HG03565 (cell line): ENCODE measurements around the gene ALG1L2.
"Not testable (repeated sequence)": the region's sequence is repeated elsewhere in the genome, so short reads cannot be mapped to it uniquely, and the experiment has no call there.

Experiments
- ATAC-seq: cut with Tn5 transposase; IDR thresholded peaks from one replicate; pipeline ENCODE4 v1.9.1; 2021; ENCODE audit warnings: mild to moderate bottlenecking, moderate library complexity; ENCODE audit not compliant: unreplicated experiment

The ALG1L2 gene

GRCh38 chr3:130081351-130081881, at the start of gene ALG1L2:
Gene ALG1L2, plus strand, starts transcription at chr3:130081831. Its CDS starts 186 bp downstream, at chr3:130082017.
- no peak for ATAC-seq

GRCh38 chr3:130037126-130037815, 44.4 kb upstream of the ALG1L2 start:
- not testable (repeated sequence) for ATAC-seq

- not testable (repeated sequence) for ATAC-seq
Measured at GRCh38 chr3:130042736-130043135, 38.9 kb upstream of the ALG1L2 start.

- not testable (repeated sequence) for ATAC-seq
Measured at GRCh38 chr3:130043658-130044057, 38.0 kb upstream of the ALG1L2 start.

GRCh38 chr3:130044370-130044769, 37.3 kb upstream of the ALG1L2 start:
- no peak for ATAC-seq

- ATAC-seq, result no peak
Measured at GRCh38 chr3:130048726-130049125, 32.9 kb upstream of the ALG1L2 start.

- ATAC-seq, result not testable (repeated sequence)
Measured at GRCh38 chr3:130052366-130052765, 29.3 kb upstream of the ALG1L2 start.

GRCh38 chr3:130052965-130053364, 28.7 kb upstream of the ALG1L2 start:
- not testable (repeated sequence) for ATAC-seq

- not testable (repeated sequence) for ATAC-seq
Measured at GRCh38 chr3:130057536-130058266, 23.9 kb upstream of the ALG1L2 start.

GRCh38 chr3:130058267-130058657, 23.4 kb upstream of the ALG1L2 start:
- ATAC-seq, result not testable (repeated sequence)

- ATAC-seq, result not testable (repeated sequence)
Measured at GRCh38 chr3:130058716-130059115, 22.9 kb upstream of the ALG1L2 start.

- not testable (repeated sequence) for ATAC-seq
Measured at GRCh38 chr3:130059162-130059561, 22.5 kb upstream of the ALG1L2 start.

GRCh38 chr3:130073582-130073981, 8.0 kb upstream of the ALG1L2 start:
- ATAC-seq, result no peak

- ATAC-seq, result no peak
Measured at GRCh38 chr3:130077636-130078035, 4.0 kb upstream of the ALG1L2 start.

- ATAC-seq, result not testable (repeated sequence)
Measured at GRCh38 chr3:130083363-130084090, 1.9 kb downstream of the ALG1L2 start.

- ATAC-seq, result no peak
Measured at GRCh38 chr3:130084436-130084980, 2.9 kb downstream of the ALG1L2 start.

GRCh38 chr3:130085881-130086280, 4.2 kb downstream of the ALG1L2 start:
- no peak for ATAC-seq

- ATAC-seq, result not testable (repeated sequence)
Measured at GRCh38 chr3:130086628-130087027, 5.0 kb downstream of the ALG1L2 start.

- ATAC-seq, result no peak
Measured at GRCh38 chr3:130088061-130088460, 6.4 kb downstream of the ALG1L2 start.

- ATAC-seq, result not testable (repeated sequence)
Measured at GRCh38 chr3:130090681-130091080, 9.1 kb downstream of the ALG1L2 start.

GRCh38 chr3:130091958-130092357, 10.3 kb downstream of the ALG1L2 start:
- no peak for ATAC-seq
